LHCN-M2 (cell line): ENCODE measurements around the gene MRPL28. TPM values are rescaled to one million over a fixed set of nuclear protein-coding genes. Genes with fewer than 3 reads are reported as not detected.
"Not testable (repeated sequence)": the region's sequence is repeated elsewhere in the genome, so short reads cannot be mapped to it uniquely, and the experiment has no call there.

Experiments used
- DNase-seq: peaks from one replicate; pipeline ENCODE4 v3.0.0-alpha.2; 2012; ENCODE audit warnings: low read depth
- total RNA-seq: library from RNA; depleted of rRNA; stranded (reverse); fragments of >200 nt; gene quantifications from 2 replicates; pipeline ENCODE4 v1.2.3, GENCODE V29; 2014

Gene MRPL28
- total RNA-seq, 1 experiment from 2014 or later, result 156 TPM

GRCh38 chr16:373848-374615 is 3.7 kb upstream of the MRPL28 start:
- no peak for DNase-seq

DNA sequence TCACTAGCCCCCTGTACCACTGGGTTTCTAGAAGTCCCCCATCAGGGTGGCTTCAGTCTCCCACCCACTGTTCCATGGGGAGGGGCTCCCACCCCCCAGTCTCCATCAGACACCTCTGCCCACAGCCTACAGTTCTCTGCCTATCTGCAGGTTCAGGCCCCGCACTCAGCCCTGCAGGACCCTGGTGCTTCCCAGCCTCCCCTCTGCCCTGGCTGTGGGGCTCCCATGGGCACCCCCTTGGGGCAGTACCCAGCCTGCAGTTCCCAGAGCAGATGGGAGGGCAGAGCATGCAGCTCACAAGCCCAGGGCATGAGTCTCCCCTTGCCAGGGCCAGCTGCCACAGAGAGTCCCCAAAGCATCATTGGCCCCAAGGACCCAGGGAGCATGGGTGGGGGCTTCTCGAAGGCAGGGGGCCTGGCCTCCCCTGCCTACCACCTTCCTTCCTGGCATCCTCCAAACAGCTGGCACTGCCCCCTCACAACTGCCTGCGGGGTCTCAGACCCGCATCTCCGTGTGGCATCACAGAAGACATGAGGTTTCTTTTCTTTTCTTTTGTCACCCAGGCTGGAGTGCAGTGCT is 2.8 kb upstream of the MRPL28 start:
- DNase-seq, result no peak

GRCh38 chr16:372302-372983 is 2.1 kb upstream of the MRPL28 start:
- no peak for DNase-seq

DNA sequence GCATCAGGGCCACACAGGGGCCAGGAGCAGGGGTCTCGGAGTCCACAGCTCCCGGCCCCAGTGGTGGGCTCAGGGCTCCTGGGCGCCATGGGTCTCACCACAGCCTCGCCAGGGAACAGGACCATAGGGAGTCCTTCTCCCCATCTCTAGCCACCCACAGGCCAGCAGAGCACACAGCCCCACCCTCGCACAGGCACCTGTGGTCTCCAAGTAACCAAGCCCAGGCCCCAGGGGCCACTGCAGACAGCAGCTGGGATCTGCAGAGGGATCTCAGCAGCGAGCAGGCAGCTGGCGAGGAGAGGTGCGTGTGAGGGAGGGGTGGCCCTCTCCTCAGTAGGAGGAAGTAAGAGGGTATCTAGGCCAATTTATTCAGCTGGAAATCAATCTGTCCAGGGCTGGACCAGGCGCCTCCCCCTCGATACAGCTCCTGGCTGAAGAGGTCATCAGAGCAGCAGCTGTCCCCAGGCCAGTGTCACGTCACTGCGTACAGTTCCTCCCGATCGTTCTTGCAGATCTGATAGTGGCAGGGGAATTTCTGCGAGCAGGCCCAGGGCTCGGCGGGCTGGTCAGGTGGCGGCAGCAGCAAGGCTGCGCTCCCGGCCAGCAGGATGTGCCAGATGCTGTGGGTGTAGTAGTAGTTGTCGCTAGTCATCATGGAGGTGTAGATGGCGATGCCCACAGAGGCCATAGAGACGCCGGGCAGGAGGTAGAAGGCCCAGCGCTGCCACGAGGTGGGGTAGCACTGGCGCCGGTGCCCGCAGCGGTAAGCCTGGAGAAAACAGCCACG is 1.4 kb upstream of the MRPL28 start:
- no peak for DNase-seq

GRCh38 chr16:370979-371514 is 709 bp upstream of the MRPL28 start:
- no peak for DNase-seq

- DNase-seq, result no peak
Observed at GRCh38 chr16:369866-370436, 387 bp downstream of the MRPL28 start.

- DNase-seq, result no peak
Observed at GRCh38 chr16:369275-369865, 968 bp downstream of the MRPL28 start.

DNA sequence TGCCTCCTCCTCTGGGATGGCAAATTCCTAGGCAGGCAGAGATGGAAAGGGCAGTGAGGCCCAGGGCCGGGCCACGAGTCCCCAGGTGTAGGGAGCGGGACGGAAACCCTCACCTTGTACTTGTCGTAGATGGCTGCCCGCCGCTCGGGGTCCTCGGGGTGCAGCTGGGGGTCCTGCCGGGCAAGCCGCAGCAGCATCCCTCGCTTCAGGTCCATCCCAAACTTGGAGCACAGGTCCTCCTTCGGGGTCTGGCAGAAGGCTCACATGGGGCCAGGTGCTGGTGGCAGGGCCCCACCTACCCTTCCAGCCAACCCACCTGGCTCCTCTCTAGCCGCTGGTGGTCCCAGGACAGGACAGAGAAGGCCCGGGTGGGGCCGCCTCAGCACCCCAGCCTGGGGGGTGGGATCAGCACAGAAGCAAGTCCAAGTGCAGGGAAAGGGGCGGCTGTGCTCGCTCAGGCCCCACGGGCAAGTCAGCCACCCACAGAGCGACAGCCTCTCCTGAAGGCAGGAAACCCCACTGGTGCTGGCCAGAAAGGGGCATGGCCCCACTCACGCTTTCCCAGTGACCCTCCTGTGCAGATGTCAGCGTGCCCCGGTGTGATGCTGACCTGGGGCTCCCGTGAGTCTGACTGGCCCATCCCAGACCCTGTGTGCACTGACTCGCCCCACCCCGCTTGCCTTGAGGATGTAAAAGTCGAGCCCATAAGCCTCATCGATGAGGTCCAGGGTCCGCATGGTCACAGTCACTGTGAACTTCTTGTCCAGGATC is 1.8 kb downstream of the MRPL28 start:
- DNase-seq, result no peak

DNA sequence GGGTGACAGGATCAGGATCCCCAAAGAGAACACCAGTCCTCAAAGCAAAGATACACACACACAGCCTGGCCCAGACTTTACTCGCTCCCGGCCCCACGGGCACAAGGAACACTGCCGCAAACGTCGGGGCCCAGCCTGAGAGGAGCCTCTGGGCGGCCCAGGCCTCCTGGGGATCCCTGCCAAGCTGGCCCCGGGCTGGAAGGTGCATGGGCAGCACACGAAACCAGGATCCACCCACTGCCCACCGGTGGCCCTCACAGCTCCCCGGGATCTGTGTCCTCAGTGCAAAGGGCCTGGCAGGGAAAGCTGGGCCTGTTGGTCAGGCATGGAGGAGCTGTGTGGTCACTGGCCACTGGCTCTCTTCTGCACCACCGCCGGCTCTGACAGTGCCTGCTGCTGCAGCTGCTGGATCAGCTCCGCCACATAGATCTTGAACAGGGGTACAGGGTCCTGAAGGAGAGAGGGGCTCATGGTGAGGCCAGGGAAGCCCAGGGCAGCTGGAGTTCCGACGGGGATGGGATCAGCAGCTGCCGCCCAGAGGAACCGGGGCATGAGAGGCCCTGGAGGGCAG is 2.9 kb downstream of the MRPL28 start:
- DNase-seq, result no peak

DNA sequence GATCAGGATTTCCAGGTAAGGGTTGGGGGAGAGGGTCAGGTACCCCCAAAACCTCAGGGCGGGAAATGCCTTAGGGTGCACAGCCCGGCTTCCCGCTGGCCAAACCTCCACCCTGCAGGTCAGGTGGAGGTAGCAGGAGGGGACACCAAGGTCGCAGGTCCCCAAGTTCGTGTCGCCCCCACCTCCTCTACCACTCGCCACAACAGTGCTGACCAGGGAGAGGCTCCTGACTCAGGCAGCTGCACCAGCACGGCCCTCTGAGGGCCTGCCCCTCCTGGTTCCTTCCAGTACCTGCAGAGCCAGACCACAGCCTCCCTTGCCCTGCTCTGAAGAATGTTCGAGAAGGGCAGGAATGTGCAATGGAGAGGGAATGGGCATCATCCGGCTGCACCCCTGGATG is 3.9 kb downstream of the MRPL28 start:
- no peak for DNase-seq

DNA sequence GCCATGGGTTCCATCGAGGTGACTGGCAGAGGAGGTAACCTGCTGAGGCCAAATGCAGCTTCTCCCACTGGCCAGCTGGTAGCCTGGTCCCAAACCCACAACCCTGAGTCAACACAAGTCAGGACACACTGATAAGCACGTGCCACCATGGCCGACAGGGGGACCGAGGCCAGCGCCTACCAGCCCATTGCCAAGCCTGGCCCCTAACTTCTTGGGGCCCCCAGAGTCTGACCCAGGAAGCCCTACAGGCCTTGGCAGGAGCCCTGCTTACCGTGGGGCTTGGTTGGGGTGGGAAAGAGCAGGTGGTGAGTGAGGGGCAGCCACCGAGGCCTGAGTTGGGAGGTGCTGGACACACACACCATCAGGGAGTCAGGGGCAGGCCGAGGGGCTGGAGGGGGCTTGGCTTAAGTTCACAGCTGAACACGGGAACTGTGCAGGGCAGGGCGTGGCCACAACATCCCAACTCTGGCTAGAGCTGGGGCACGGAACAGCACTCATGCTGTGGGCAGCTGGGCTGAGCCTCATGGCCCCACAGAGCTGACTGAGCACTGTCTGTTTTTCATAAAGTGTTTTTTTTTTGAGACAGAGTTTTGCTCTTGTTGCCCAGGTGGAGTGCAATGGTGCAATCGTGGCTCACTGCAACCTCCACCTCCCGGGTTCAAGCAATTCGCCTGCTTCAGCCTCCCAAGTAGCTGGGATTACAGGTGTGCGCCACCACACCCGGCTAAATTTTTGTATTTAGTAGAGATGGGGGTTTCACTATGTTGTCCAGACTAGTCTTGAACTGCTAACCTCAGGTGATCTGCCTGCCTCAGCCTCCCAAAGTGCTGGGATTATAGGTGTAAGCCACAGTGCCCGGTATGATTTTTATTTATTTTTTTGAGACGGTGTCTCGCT is 5.5 kb downstream of the MRPL28 start:
- no peak for DNase-seq

GRCh38 chr16:363766-364490 is 6.4 kb downstream of the MRPL28 start:
- no peak for DNase-seq

DNA sequence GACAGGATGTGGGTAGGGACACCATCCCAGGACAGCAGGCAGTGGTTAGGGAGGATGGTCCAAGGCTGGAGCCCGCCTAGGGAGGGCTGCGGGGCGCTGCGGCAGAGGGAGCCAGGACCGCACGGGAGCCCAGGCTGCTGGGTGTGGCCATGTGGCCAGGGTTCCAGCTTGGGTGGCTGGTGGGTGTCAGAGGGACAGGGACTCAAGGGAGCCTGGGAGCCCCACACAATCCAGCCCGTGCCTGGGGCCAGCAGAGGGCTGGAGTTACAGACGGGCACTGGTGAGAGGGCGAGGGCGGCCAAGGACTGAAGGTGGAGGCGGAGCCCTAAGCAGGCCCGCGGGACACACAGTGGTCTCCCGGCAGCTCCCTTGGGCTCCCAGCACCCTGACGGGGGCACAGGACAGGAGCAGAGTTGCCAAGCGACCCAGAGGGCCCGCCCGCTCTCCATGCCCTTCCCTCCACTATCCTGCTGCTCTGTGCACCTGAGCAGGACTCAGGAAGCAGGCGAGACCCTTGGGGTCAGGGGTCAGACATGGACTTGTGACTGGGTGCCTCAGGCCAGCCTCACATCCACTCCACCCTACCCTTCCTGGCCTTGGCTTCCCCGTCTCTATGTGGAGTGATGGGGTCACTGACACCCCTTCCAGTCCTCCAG is 7.1 kb downstream of the MRPL28 start:
- DNase-seq, result no peak

DNA sequence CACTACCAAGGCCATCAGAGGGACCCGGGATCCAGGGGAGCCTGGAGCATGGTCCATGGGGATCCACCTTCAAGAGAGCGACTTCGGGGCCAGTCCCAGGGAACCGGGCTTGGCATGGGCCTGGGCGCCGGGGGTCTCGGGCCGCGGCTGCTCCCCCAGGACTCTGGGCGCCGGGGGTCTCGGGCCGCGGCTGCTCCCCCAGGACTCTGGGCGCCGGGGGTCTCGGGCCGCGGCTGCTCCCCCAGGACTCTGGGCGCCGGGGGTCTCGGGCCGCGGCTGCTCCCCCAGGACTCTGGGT is 7.7 kb downstream of the MRPL28 start:
- DNase-seq, result not testable (repeated sequence)

GRCh38 chr16:361872-362701 is 8.3 kb downstream of the MRPL28 start:
- DNase-seq, result peak; percentile 63

DNA sequence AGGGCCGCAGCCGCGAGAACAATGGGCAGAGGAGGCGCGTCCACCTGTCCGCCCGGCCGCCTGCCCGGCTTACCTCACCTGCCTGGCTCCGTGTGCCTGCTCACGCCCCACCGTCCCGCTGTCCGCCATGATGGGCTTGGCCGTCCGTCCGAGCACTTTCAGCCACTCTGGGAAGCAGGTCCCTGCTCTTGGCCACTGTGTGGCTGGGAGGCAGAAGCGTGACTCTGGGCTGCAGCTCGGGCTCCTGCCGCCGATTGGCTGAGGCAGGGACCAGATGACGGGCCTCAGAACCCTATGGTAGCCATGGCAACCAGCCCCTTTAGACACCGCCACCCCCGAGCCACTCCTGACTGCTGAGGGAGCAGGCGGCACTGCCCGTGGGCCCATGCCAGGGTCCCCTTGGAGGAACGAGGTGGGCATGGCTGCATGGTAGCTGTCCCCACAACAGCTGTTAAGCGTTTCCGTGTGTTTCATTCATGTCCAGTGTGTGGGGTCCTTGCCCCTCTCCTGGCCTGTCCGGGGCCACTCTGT is 8.9 kb downstream of the MRPL28 start:
- no peak for DNase-seq
